Bronchial epithelial cell (primary cell): ENCODE measurements around the gene STT3B. TPM values are rescaled to one million over a fixed set of nuclear protein-coding genes. Genes with fewer than 3 reads are reported as not detected.

Experiments
- DNase-seq: peaks from one replicate; pipeline ENCODE4 v3.0.0-alpha.2; 2010; ENCODE audit warnings: low read depth
- FAIRE-seq: peaks from 2 replicates; lab custom pipeline; 2011; peaks lifted over from hg19 to GRCh38; lab: Jason Lieb, UNC
- H3K27me3 ChIP-seq: 2 replicates; pipeline ENCODE4 v1.5.1; 2011; ENCODE audit warnings: low read length; ENCODE audit not compliant: control insufficient read depth, insufficient read depth
- H3K36me3 ChIP-seq: 2 replicates; pipeline ENCODE4 v1.5.1; 2011; ENCODE audit warnings: low read length; ENCODE audit not compliant: control insufficient read depth, insufficient read depth
- H3K4me3 ChIP-seq: 2 replicates; pipeline ENCODE4 v1.5.1; 2011; ENCODE audit warnings: mild to moderate bottlenecking, low read depth, low read length, control low read depth
- total RNA-seq: library from RNA; depleted of rRNA; stranded (reverse); fragments of >200 nt; gene quantifications from 2 replicates; pipeline ENCODE4 v1.2.1, GENCODE V29; 2014
- TF ChIP-seq, protein P1 (sequence below): IDR thresholded peaks from 2 replicates; pipeline ENCODE4 v1.5.1; 2011; ENCODE audit warnings: mild to moderate bottlenecking, moderate library complexity, low read length, control low read depth, inconsistent platforms; ENCODE audit not compliant: insufficient read depth, severe bottlenecking

The STT3B gene
- 205 and 343 TPM in 2 replicates for total RNA-seq

DNA sequence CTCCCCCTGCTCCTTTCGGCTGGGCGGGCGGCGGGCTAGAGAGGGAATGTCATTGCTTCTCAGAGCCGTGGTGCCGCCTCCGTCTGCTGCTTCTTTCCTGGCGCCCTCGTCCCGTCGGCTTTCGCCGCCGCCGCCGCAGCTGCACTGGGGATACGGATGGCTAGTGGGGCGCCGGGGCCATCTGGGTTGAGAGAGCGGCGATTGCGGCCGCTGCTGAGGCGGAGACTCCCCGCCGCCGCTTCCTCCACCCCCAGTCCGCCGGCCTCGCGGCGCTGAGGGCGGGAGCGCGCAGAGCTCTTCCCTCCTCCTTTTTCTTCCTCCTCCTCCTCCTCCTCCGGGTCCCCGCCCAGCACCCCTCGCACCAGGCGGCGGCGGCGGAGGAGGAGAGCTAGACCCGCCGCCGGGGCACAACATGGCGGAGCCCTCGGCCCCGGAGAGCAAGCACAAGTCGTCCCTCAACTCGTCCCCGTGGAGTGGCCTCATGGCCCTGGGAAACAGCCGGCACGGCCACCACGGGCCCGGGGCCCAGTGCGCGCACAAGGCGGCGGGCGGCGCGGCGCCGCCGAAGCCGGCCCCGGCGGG, at the start of gene STT3B:
TSS of gene STT3B (plus strand) at position 339 of the 582 bp plus-strand sequence. CDS start at position 413, 74 bp downstream.
- TF ChIP-seq, protein P1, sequence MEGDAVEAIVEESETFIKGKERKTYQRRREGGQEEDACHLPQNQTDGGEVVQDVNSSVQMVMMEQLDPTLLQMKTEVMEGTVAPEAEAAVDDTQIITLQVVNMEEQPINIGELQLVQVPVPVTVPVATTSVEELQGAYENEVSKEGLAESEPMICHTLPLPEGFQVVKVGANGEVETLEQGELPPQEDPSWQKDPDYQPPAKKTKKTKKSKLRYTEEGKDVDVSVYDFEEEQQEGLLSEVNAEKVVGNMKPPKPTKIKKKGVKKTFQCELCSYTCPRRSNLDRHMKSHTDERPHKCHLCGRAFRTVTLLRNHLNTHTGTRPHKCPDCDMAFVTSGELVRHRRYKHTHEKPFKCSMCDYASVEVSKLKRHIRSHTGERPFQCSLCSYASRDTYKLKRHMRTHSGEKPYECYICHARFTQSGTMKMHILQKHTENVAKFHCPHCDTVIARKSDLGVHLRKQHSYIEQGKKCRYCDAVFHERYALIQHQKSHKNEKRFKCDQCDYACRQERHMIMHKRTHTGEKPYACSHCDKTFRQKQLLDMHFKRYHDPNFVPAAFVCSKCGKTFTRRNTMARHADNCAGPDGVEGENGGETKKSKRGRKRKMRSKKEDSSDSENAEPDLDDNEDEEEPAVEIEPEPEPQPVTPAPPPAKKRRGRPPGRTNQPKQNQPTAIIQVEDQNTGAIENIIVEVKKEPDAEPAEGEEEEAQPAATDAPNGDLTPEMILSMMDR = no peak
- no peaks in the 10 kb centered on the region for H3K27me3 ChIP-seq
- no peak for FAIRE-seq
- peak; percentile 64 for DNase-seq
- no peaks in the 10 kb centered on the region for H3K36me3 ChIP-seq
- peak within 1 kb of the TSS; percentile 64 for H3K4me3 ChIP-seq

DNA sequence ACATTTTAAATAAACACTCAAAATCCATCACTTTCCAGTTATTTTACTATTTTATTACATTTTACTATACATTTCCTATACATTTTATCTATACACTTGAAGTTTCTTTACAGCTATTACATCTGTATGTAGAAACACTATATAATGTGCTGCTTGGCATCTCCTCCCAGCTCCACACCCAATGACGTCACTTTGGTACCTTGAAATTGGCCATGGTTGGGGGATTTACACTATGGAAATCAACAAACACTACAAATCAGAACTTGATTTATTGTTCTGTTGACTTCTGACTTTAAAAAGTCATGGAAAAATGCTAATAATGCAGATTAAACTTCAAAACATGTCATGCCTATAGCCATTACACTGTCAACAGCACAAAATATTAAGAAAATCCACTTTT, 48.9 kb upstream of the STT3B start:
- TF ChIP-seq, protein P1 = no peak
- DNase-seq (no peak), FAIRE-seq (no peak)
- Histone ChIP-seq H3K27me3 (no peaks in the 10 kb centered on the region), H3K4me3 (no peak overlapping the region), H3K36me3 (no peaks in the 10 kb centered on the region)

DNA sequence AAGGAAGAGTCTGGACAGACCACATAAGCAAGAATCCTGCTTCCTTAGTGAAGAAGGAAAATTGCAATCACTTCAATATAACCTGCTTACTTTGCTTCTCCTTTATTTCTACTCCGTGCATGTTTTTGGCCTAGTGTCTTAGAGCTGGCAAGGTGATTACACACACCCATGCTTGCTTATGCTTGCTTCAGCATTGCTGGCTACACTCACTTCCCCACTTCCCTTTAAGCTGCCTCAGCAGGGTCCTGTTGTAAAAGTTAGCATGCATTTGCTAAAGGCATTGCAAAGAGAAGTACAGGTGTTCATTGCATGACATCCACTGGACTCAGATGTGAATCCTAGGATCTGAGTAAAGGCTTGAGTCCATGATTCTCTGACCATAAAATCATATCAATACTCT, 47.5 kb upstream of the STT3B start:
- TF ChIP-seq, protein P1 = no peak
- no peaks in the 10 kb centered on the region for H3K36me3 ChIP-seq
- DNase-seq (no peak), FAIRE-seq (no peak)
- H3K4me3 ChIP-seq = no peak overlapping the region
- H3K27me3 ChIP-seq = no peaks in the 10 kb centered on the region

DNA sequence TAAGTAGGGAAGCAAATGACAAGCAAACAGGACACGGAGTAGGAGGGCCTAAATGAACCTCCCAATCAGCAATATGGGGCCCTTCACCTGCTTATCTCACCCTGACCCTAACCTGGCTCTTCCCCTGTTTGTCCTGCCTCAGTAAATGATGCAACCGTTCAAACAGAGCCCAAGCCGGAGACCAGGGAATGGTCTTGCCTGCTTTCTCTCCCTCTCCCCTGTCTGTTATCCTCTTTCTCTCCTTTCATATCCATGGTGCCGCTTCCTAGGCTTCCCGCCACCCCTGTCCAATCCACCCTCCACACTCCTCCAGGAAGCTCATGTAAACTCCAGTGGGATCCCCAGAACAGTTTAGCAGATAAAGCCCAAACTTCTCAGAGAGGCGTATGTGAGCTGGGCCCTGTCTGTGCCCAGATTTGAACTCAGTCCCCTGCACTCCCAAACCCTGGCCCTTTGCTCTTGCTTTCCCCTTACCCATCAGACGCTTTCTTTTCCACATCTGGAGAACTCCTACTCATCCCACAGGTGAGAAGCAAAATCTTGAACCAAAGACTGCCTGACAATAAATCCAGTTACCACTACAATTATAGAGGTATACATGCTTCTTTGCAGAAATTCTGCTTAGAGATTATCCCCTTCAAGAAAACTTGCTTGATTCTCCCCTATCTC, 45.7 kb upstream of the STT3B start:
- peak; percentile 55 for FAIRE-seq
- no peaks in the 10 kb centered on the region for H3K27me3 ChIP-seq
- TF ChIP-seq, protein P1 = no peak
- H3K4me3 ChIP-seq = no peak overlapping the region
- no peaks in the 10 kb centered on the region for H3K36me3 ChIP-seq
- no peak for DNase-seq

DNA sequence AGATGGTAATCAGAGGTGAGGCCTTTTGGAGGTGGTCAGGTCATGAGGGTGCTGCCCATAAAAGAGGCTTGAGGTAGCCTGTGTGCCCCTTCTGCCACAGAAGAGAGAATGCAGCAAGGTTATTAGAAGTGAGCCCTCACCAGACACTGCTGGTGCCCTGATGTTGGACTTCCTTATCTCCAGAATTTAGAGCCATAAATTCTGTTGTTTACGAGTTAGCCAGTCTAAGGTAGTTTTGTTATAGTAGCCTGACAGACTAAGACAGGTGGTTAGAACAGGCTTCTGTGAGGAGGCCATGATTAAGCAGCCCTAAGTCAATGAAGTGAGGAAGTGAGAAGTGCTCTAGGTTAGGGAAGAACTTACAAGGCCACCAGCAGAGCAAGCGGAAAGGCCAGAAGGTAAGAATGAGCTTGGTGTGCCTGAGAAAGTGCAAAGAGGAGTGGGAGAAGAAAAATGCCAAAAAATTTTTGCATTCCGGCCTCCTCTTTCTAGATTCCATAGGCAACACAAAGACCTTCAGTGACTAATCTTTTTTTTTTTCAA, 44.2 kb upstream of the STT3B start:
- DNase-seq = no peak
- TF ChIP-seq, protein P1 = no peak
- no peaks in the 10 kb centered on the region for H3K36me3 ChIP-seq
- H3K4me3 ChIP-seq = no peak overlapping the region
- no peaks in the 10 kb centered on the region for H3K27me3 ChIP-seq
- no peak for FAIRE-seq
